Keratinocyte (primary cell): ENCODE data around the gene MNX1. TPM values are rescaled to one million over a fixed set of nuclear protein-coding genes. Genes with fewer than 3 reads are reported as not detected.

Experiments
- DNase-seq: peaks from one replicate; pipeline ENCODE4 v3.0.0-alpha.2; 2011; ENCODE audit warnings: low read depth, missing footprints, low spot score
- FAIRE-seq: peaks from 2 replicates; lab custom pipeline; 2011; peaks lifted over from hg19 to GRCh38; lab: Jason Lieb, UNC
- H2AFZ ChIP-seq: 2 replicates; pipeline ENCODE4 v1.6.0; 2012; ENCODE audit warnings: low read length, control low read depth, inconsistent platforms; ENCODE audit not compliant: control insufficient read depth
- H3K27ac ChIP-seq: 2 replicates; pipeline ENCODE4 v1.5.1; 2011; ENCODE audit warnings: low read length; ENCODE audit not compliant: control insufficient read depth, insufficient read depth
- H3K27me3 ChIP-seq: 3 replicates; pipeline ENCODE4 v1.6.0; 2011; ENCODE audit warnings: low read length; ENCODE audit not compliant: control insufficient read depth, insufficient read depth; ENCODE audit errors: extremely low read depth
- H3K36me3 ChIP-seq, 2 experiments: 2 replicates in 1 of 2; 3 replicates in 1 of 2; pipeline ENCODE4 v1.5.1; 2011; ENCODE audit warnings: low read length in 2 of 2, mild to moderate bottlenecking in 1 of 2; ENCODE audit not compliant: control insufficient read depth in 2 of 2, insufficient read depth in 2 of 2; ENCODE audit errors: extremely low read depth in 1 of 2
- H3K4me1 ChIP-seq: 3 replicates; pipeline ENCODE4 v1.5.1; 2011; ENCODE audit warnings: low read length; ENCODE audit not compliant: control insufficient read depth, insufficient read depth; ENCODE audit errors: extremely low read depth
- H3K4me2 ChIP-seq: 3 replicates; pipeline ENCODE4 v1.6.0; 2011; ENCODE audit warnings: low read depth, low read length; ENCODE audit not compliant: control insufficient read depth, insufficient read depth; ENCODE audit errors: extremely low read depth
- H3K4me3 ChIP-seq, 3 experiments: fragments of 200-600 bp in 1 of 3; sonication (generic) in 1 of 3; 2 replicates in 2 of 3; 3 replicates in 1 of 3; pipeline ENCODE4 v1.5.1; 2011 to 2016; ENCODE audit warnings: low read length in 3 of 3, mild to moderate bottlenecking in 3 of 3, control low read depth in 2 of 3, inconsistent platforms in 1 of 3, low read depth in 1 of 3, mixed read lengths in 1 of 3, mixed run types in 1 of 3, moderate library complexity in 1 of 3; ENCODE audit not compliant: control insufficient read depth in 2 of 3, insufficient read depth in 2 of 3; ENCODE audit errors: extremely low read depth in 1 of 3
- H3K79me2 ChIP-seq: 2 replicates; pipeline ENCODE4 v1.6.0; 2012; ENCODE audit warnings: low read length; ENCODE audit not compliant: control insufficient read depth, insufficient read depth
- H3K9ac ChIP-seq: 3 replicates; pipeline ENCODE4 v1.6.0; 2011; ENCODE audit warnings: low read length; ENCODE audit not compliant: control insufficient read depth, insufficient read depth; ENCODE audit errors: extremely low read depth
- H3K9me1 ChIP-seq: 3 replicates; pipeline ENCODE4 v1.6.0; 2011; ENCODE audit warnings: low read length; ENCODE audit not compliant: control insufficient read depth, insufficient read depth; ENCODE audit errors: extremely low read depth
- H3K9me3 ChIP-seq: 2 replicates; pipeline ENCODE4 v1.5.1; 2012; ENCODE audit warnings: low read depth, low read length; ENCODE audit not compliant: control insufficient read depth
- H4K20me1 ChIP-seq: 3 replicates; pipeline ENCODE4 v1.6.0; 2011; ENCODE audit warnings: low read length; ENCODE audit not compliant: control insufficient read depth, insufficient read depth; ENCODE audit errors: extremely low read depth
- EZH2 ChIP-seq: IDR thresholded peaks from one replicate; pipeline ENCODE4 v1.6.1; 2012; ENCODE audit warnings: inconsistent platforms, mild to moderate bottlenecking, low read length, moderate library complexity
- dilution Hi-C: fragments of 300-500 bp; cut with MboI; formaldehyde crosslinking; loops from one replicate; pipeline ENCODE4 v1.7.0; 2020; ENCODE audit warnings: low sequenced_read_pairs; ENCODE audit not compliant: extremely low pct_ligation_motif_present
- polyA plus RNA-seq, 5 experiments: library from polyadenylated mRNA; depleted of rRNA in 3 of 5; stranded (reverse) in 3 of 5; stranded (forward) in 1 of 5; unstranded in 1 of 5; fragments of >200 nt; gene quantifications; 1 replicate in 1 of 5; 2 replicates in 3 of 5; 3 replicates in 1 of 5; pipeline versions ENCODE4 v1.2.1 to v1.2.3, GENCODE V29; 2011 to 2012; ENCODE audit warnings: missing spikeins in 2 of 5, low read depth in 1 of 5, low replicate concordance in 1 of 5
- TF ChIP-seq, protein P1 (sequence below), 3 experiments: IDR thresholded peaks in 1 of 3; conservative IDR thresholded peaks in 1 of 3; optimal IDR thresholded peaks in 1 of 3; 2 replicates in 2 of 3; 3 replicates in 1 of 3; pipeline versions ENCODE3 to v1.5.1; 2011; ENCODE audit warnings: low read length in 3 of 3, mild to moderate bottlenecking in 3 of 3, moderate library complexity in 2 of 3, control low read depth in 1 of 3, inconsistent platforms in 1 of 3; ENCODE audit not compliant: insufficient read depth in 2 of 3; ENCODE audit errors: extremely low read depth in 1 of 3

The MNX1 gene
- polyA plus RNA-seq, 1 donor (not counting 4 experiments of a cell fraction or from before 2014, with no cell fraction given): not detected

DNA sequence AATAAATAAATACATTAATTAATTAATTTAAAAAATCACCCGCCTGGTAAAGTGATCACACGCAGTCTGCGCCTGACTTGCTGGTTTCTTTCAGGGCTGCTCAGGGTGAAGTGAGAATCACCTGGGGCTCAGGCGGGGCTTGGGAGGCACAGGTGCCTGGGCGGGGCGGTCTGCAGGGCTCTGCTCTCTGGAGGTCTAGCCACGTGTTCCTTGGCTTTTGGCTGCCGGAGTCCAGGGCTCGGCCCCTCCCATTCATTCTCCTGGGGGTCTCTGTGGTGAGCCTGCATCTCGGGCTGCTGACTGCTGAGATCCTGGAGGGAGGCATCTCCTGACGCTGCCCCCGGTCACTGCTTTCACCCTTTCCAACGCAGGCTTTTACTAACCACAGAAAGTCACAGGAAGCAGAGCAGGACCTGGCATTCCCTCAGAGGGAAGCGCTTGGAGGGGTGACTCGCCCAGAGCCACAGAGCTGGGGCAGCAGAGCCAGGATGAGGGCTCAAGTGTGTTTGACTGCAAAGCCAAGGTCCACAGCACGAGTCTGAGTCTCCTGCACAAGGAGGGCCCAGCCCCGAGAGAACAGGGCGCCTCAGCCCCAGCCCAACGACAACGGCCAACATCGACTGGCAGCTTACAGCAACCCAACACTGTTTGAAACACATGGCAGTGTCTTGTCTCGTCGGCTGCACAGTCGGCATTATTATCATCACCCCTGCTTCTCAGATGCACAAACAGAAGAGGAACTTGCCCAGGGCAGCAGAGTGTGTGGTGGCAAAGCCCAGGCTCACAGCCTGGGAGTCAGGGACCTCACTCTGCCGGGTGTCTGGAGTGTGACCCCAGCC, 22.4 kb upstream of the MNX1 start:
- Histone ChIP-seq H3K4me1 (peaks cover 19% of the 10 kb centered on the region), H4K20me1 (no peaks in the 10 kb centered on the region), H3K36me3 (no peaks in the 10 kb centered on the region), H3K27ac (no peak overlapping the region), H3K4me3 (no peak overlapping the region), H3K9me1 (no peaks in the 10 kb centered on the region), H3K79me2 (no peaks in the 10 kb centered on the region), H3K27me3 (no peaks in the 10 kb centered on the region), H3K4me2 (no peak overlapping the region), H2AFZ (no peak overlapping the region), H3K9ac (no peak overlapping the region), H3K9me3 (no peaks in the 10 kb centered on the region)
- DNase-seq: no peak
- dilution Hi-C loops: no loop called here
- FAIRE-seq: no peak
- no peak for TF ChIP-seq EZH2
- TF ChIP-seq, protein P1, sequence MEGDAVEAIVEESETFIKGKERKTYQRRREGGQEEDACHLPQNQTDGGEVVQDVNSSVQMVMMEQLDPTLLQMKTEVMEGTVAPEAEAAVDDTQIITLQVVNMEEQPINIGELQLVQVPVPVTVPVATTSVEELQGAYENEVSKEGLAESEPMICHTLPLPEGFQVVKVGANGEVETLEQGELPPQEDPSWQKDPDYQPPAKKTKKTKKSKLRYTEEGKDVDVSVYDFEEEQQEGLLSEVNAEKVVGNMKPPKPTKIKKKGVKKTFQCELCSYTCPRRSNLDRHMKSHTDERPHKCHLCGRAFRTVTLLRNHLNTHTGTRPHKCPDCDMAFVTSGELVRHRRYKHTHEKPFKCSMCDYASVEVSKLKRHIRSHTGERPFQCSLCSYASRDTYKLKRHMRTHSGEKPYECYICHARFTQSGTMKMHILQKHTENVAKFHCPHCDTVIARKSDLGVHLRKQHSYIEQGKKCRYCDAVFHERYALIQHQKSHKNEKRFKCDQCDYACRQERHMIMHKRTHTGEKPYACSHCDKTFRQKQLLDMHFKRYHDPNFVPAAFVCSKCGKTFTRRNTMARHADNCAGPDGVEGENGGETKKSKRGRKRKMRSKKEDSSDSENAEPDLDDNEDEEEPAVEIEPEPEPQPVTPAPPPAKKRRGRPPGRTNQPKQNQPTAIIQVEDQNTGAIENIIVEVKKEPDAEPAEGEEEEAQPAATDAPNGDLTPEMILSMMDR (optimal IDR thresholded peaks at IDR 0.05 in 1 of 3, IDR thresholded peaks at IDR 0.05 in 1 of 3, conservative IDR thresholded peaks at IDR 0.05 in 1 of 3; ENCODE audit: extremely low read depth in 1 of 3, insufficient read depth in 2 of 3, low read length in 3 of 3): no peak

DNA sequence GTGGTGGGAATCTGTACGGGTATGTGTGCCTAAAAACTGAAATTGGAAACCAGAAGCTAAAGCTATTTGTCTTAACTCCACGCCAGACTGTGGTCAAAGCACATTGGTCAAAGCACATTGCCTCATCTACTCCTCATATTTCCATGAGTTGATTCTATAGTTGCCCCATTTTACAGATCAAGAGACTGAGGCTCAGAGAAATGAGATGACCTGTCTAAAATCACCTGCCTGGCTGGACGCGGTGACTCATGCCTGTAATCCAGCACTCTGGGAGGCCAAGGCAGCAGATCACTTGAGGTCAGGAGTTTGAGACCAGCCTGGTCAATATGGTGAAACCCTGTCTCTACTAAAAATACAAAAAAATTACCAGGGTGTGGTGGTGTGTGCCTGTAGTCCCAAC, 21.7 kb upstream of the MNX1 start:
- no peak overlapping the region for H2AFZ ChIP-seq
- H3K9me3 ChIP-seq: no peaks in the 10 kb centered on the region
- H3K4me3 ChIP-seq: no peak overlapping the region
- TF ChIP-seq EZH2: no peak
- TF ChIP-seq, protein P1 (optimal IDR thresholded peaks at IDR 0.05 in 1 of 3, IDR thresholded peaks at IDR 0.05 in 1 of 3, conservative IDR thresholded peaks at IDR 0.05 in 1 of 3; ENCODE audit: extremely low read depth in 1 of 3, insufficient read depth in 2 of 3, low read length in 3 of 3): no peak
- H3K9me1 ChIP-seq: no peaks in the 10 kb centered on the region
- dilution Hi-C loops: no loop called here
- no peaks in the 10 kb centered on the region for H3K36me3 ChIP-seq
- DNase-seq: no peak
- H3K9ac ChIP-seq: no peak overlapping the region
- no peaks in the 10 kb centered on the region for H3K79me2 ChIP-seq
- H3K4me1 ChIP-seq: peaks cover 26% of the 10 kb centered on the region
- H3K27me3 ChIP-seq: no peaks in the 10 kb centered on the region
- H4K20me1 ChIP-seq: no peaks in the 10 kb centered on the region
- no peak for FAIRE-seq
- H3K4me2 ChIP-seq: no peak overlapping the region
- no peak overlapping the region for H3K27ac ChIP-seq
